Measurements from ENCODE around the gene DCLK1. TPM values are rescaled to one million over a fixed set of nuclear protein-coding genes. Genes with fewer than 3 reads are reported as not detected.

Gene DCLK1
- total RNA-seq, 1 experiment from 2014 or later: 36.2 TPM

DNA sequence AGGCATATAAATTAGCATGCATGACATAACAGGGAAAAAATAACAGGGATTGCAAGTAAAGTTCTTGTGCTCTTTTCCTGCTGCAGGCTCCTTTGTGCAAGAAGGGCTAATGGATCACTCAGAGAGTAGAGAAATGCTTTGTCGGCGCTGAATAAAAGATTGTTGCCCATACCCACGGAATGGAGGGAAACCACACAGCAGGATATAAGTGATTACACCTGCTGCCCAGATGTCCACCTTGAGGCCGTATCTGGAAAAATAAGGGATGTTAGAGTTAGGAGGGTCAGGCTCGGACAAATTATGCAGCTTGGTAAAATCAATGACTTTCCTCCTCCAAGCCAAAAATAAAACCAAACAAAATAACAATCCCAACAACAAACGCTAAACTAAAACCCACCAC lies 322.3 kb downstream of the DCLK1 start:
- Histone ChIP-seq H3T11ph (ENCODE audit: low read length) (no peak overlapping the region), H3K4me2 (ENCODE audit: insufficient read depth, insufficient read length, low read length) (no peak overlapping the region)

More for the DNA sequence above, 322.3 kb downstream of the DCLK1 start:
- Histone ChIP-seq H3K4ac (ENCODE audit: low read depth, low read length) (no peak overlapping the region), H3K27ac (ENCODE audit: insufficient read length, low read depth, low read length) (no peak overlapping the region), H2BK5ac (ENCODE audit: insufficient read length, low read length) (no peak overlapping the region), H4K20me1 (ENCODE audit: control insufficient read depth, insufficient read depth, insufficient read length) (no peaks in the 10 kb centered on the region), H3K14ac (ENCODE audit: insufficient read depth, low read length) (no peak overlapping the region), H2AFZ (ENCODE audit: low read length) (no peak overlapping the region), H3K4me1 (ENCODE audit: insufficient read depth, low read length) (no peaks in the 10 kb centered on the region), H2BK15ac (ENCODE audit: low read depth, low read length) (no peak overlapping the region), H2BK120ac (ENCODE audit: low read depth, low read length, poor library complexity, severe bottlenecking) (no peak overlapping the region), H3K79me1 (ENCODE audit: insufficient read depth, low read depth, low read length, poor library complexity, severe bottlenecking) (no peaks in the 10 kb centered on the region), H3K79me2 (ENCODE audit: insufficient read depth, low read length) (no peaks in the 10 kb centered on the region), H3K18ac (ENCODE audit: insufficient read length, low read depth, low read length) (no peak overlapping the region), H3K27me3 (ENCODE audit: insufficient read depth, low read length) (no peaks in the 10 kb centered on the region), H2BK20ac (ENCODE audit: low read depth, low read length, poor library complexity, severe bottlenecking) (no peak overlapping the region), H3K23ac (ENCODE audit: insufficient read length, low read depth, low read length) (no peak overlapping the region), H3K9ac (ENCODE audit: extremely low read depth, insufficient read length, low read length) (no peak overlapping the region), H3K23me2 (ENCODE audit: insufficient read length, low read depth, low read length, poor library complexity, severe bottlenecking) (no peaks in the 10 kb centered on the region), H2AK5ac (ENCODE audit: insufficient read length, low read length) (no peak overlapping the region), H4K8ac (replicated peaks; ENCODE audit: insufficient read length, low read depth, low read length) (no peak overlapping the region), H3K56ac (ENCODE audit: insufficient read length, low read depth, low read length) (no peak overlapping the region), H4K91ac (ENCODE audit: insufficient read length, low read depth, low read length) (no peak overlapping the region), H4K5ac (ENCODE audit: insufficient read length, low read depth, low read length) (no peak overlapping the region), H3K9me3 (ENCODE audit: control insufficient read depth, low read depth, low read length) (no peaks in the 10 kb centered on the region), H2BK12ac (ENCODE audit: insufficient read length, low read depth, low read length) (no peak overlapping the region)
- no peaks in the 10 kb centered on the region for H3K27me3 Mint-ChIP-seq (ENCODE audit: low read depth)
- DNase-seq: no peak
- no peak overlapping the region for H3K4me3 Mint-ChIP-seq
- H3K27ac Mint-ChIP-seq: no peak overlapping the region
- peaks cover 4 to 8% of the 10 kb centered on the region in 2 experiments; a peak in 2 of 4 replicates for H3K4me1 Mint-ChIP-seq
- no peaks in the 10 kb centered on the region for H3K9me3 Mint-ChIP-seq
- no peaks in the 10 kb centered on the region for H3K36me3 Mint-ChIP-seq (ENCODE audit: insufficient read depth in 1 of 3, low read depth in 3 of 3)
- WGBS (ENCODE audit: extremely low coverage, insufficient read length, low lambda C conversion rate): 88% methylated on average over 1 of the region's 6 CpGs
- no peak for TF ChIP-seq CTCF (conservative IDR thresholded peaks at IDR 0.05)
